GM23338 (cell line): Measurements from ENCODE around the gene FTO. TPM values are rescaled to one million over a fixed set of nuclear protein-coding genes. Genes with fewer than 3 reads are reported as not detected.

Experiments used
- ATAC-seq: fragments of 200-7000 bp; cut with Tn5 transposase; 3 replicates; pipeline ENCODE4 v1.9.1; 2020
- DNase-seq: peaks from one replicate; pipeline ENCODE4 v3.0.0-alpha.2; 2015; ENCODE audit warnings: low spot score
- H2AFZ ChIP-seq: fragments of 200-600 bp; sonication (generic); 2 replicates; pipeline ENCODE4 v1.8.0; 2016; ENCODE audit warnings: antibody characterized with exemption, mild to moderate bottlenecking, moderate library complexity
- H3F3A ChIP-seq: fragments of 200-600 bp; sonication (generic); replicated peaks from 2 replicates; pipeline ENCODE4 v1.8.0; 2017; ENCODE audit warnings: antibody characterized with exemption, mixed run types, low read depth
- H3K27ac ChIP-seq: fragments of 200-600 bp; sonication (generic); 2 replicates; pipeline ENCODE4 v1.6.1; 2016; ENCODE audit warnings: low read depth
- H3K27me3 ChIP-seq: fragments of 200-600 bp; sonication (generic); 2 replicates; pipeline ENCODE4 v1.8.0; 2016; ENCODE audit warnings: mild to moderate bottlenecking, mixed run types, moderate library complexity; ENCODE audit not compliant: insufficient read depth
- H3K36me3 ChIP-seq: fragments of 200-600 bp; sonication (generic); 2 replicates; pipeline ENCODE4 v1.8.0; 2016; ENCODE audit warnings: mild to moderate bottlenecking; ENCODE audit not compliant: insufficient read depth
- H3K4me1 ChIP-seq: fragments of 200-600 bp; sonication (generic); 2 replicates; pipeline ENCODE4 v1.8.0; 2016; ENCODE audit warnings: mild to moderate bottlenecking, moderate library complexity; ENCODE audit not compliant: insufficient read depth
- H3K4me2 ChIP-seq: fragments of 200-600 bp; sonication (generic); 2 replicates; pipeline ENCODE4 v1.7.1; 2017; ENCODE audit warnings: mixed run types
- H3K4me3 ChIP-seq: fragments of 200-600 bp; sonication (generic); 2 replicates; pipeline ENCODE4 v1.6.1; 2016; ENCODE audit warnings: mixed run types
- H3K79me2 ChIP-seq: fragments of 200-600 bp; sonication (generic); replicated peaks from 2 replicates; pipeline ENCODE4 v1.8.0; 2017; ENCODE audit warnings: mild to moderate bottlenecking; ENCODE audit not compliant: insufficient read depth
- H3K9me2 ChIP-seq: fragments of 200-600 bp; sonication (generic); 2 replicates; pipeline ENCODE4 v1.8.0; 2017; ENCODE audit not compliant: insufficient read depth
- H4K20me1 ChIP-seq: fragments of 200-600 bp; sonication (generic); replicated peaks from 2 replicates; pipeline ENCODE4 v1.8.0; 2017; ENCODE audit warnings: mild to moderate bottlenecking; ENCODE audit not compliant: insufficient read depth
- H3K27ac Mint-ChIP-seq: 2 replicates; pipeline ENCODE4 v1.8.0; 2020; ENCODE audit warnings: inconsistent platforms, mild to moderate bottlenecking, moderate library complexity, mixed read lengths
- H3K27me3 Mint-ChIP-seq: 3 replicates; pipeline ENCODE4 v1.8.0; 2022; ENCODE audit warnings: low read depth, mild to moderate bottlenecking, moderate library complexity, mixed read lengths, inconsistent platforms; ENCODE audit not compliant: insufficient read depth, poor library complexity
- H3K36me3 Mint-ChIP-seq: 3 replicates; pipeline ENCODE4 v1.8.0; 2021; ENCODE audit warnings: low read depth, mild to moderate bottlenecking, inconsistent platforms, moderate library complexity, mixed read lengths
- H3K4me1 Mint-ChIP-seq: 3 replicates; pipeline ENCODE4 v1.8.0; 2020; ENCODE audit warnings: mild to moderate bottlenecking, inconsistent platforms, mixed read lengths
- H3K4me3 Mint-ChIP-seq: 3 replicates; pipeline ENCODE4 v1.8.0; 2021; ENCODE audit warnings: moderate library complexity, mild to moderate bottlenecking, inconsistent platforms, mixed read lengths
- H3K9me3 Mint-ChIP-seq: 3 replicates; pipeline ENCODE4 v1.8.0; 2020; ENCODE audit warnings: moderate library complexity, mild to moderate bottlenecking, inconsistent platforms, mixed read lengths
- CREB1 ChIP-seq: fragments of 250-450 bp; sonication (Bioruptor Pico); IDR thresholded peaks from 2 replicates; pipeline ENCODE4 v1.5.0; 2020; ENCODE audit warnings: low read depth, mild to moderate bottlenecking, moderate library complexity
- CTCF ChIP-seq, 2 experiments: fragments of 200-600 bp in 1 of 2; sonication (generic) in 1 of 2; conservative IDR thresholded peaks; 2 replicates each; pipeline versions ENCODE4 v1.5.1 to v1.6.1; 2016 to 2017; ENCODE audit warnings: antibody characterized with exemption in 2 of 2, low read depth in 2 of 2, mild to moderate bottlenecking in 2 of 2, moderate library complexity in 1 of 2
- ETS1 ChIP-seq: IDR thresholded peaks from 2 replicates; pipeline ENCODE4 v1.6.1; 2016; ENCODE audit warnings: antibody characterized with exemption
- EZH2 ChIP-seq: fragments of 200-600 bp; sonication (generic); IDR thresholded peaks from one replicate; pipeline ENCODE4 v1.8.0; 2017; ENCODE audit warnings: antibody characterized with exemption, mild to moderate bottlenecking, low read depth; ENCODE audit not compliant: unreplicated experiment
- EZH2phosphoT487 ChIP-seq: fragments of 200-600 bp; sonication (generic); IDR thresholded peaks from one replicate; pipeline ENCODE4 v1.8.1; 2018; ENCODE audit warnings: antibody characterized with exemption; ENCODE audit not compliant: unreplicated experiment
- JUNB ChIP-seq: IDR thresholded peaks from one replicate; pipeline ENCODE4 v1.6.1; 2016; ENCODE audit warnings: antibody characterized with exemption; ENCODE audit not compliant: unreplicated experiment
- NANOG ChIP-seq: IDR thresholded peaks from 2 replicates; pipeline ENCODE4 v1.6.1; 2016; ENCODE audit warnings: antibody characterized with exemption, borderline replicate concordance
- POLR2AphosphoS5 ChIP-seq: IDR thresholded peaks from 2 replicates; pipeline ENCODE4 v1.6.1; 2016; ENCODE audit warnings: antibody characterized with exemption, low read depth
- STAT1 ChIP-seq: IDR thresholded peaks from one replicate; pipeline ENCODE4 v1.6.1; 2016; ENCODE audit warnings: antibody characterized with exemption; ENCODE audit not compliant: unreplicated experiment
- ZNF114 ChIP-seq: fragments of 250-450 bp; sonication (Bioruptor Pico); IDR thresholded peaks from 2 replicates; pipeline ENCODE4 v1.5.0; 2020; ENCODE audit warnings: mild to moderate bottlenecking, moderate library complexity
- ZNF331 ChIP-seq: fragments of 250-450 bp; sonication (Bioruptor Pico); IDR thresholded peaks from 2 replicates; pipeline ENCODE4 v1.5.0; 2020; ENCODE audit warnings: low read depth, mild to moderate bottlenecking, moderate library complexity
- polyA plus RNA-seq: library from polyadenylated mRNA; unstranded; fragments of >200 nt; fragmentation: Nextera tagmentation; extraction: Ambion mirVana; gene quantifications from 2 replicates; pipeline ENCODE4 v1.2.1, GENCODE V29; 2016
- total RNA-seq: library from RNA; depleted of rRNA; stranded (reverse); fragments of >200 nt; shearing (Covaris generic); gene quantifications from 2 replicates; pipeline ENCODE4 v1.2.3, GENCODE V29; 2014
- TF ChIP-seq, protein P1 (sequence below): IDR thresholded peaks from one replicate; pipeline ENCODE4 v1.6.1; 2018; ENCODE audit warnings: antibody characterized with exemption; ENCODE audit not compliant: unreplicated experiment
- TF ChIP-seq, protein P2 (sequence below): fragments of 250-450 bp; sonication (Bioruptor Pico); IDR thresholded peaks from 2 replicates; pipeline ENCODE4 v1.5.0; 2020; ENCODE audit warnings: mild to moderate bottlenecking, moderate library complexity

Gene FTO
- total and polyA plus RNA-seq, 2 experiments from 2014 or later: 17.7 to 69.6 TPM

DNA sequence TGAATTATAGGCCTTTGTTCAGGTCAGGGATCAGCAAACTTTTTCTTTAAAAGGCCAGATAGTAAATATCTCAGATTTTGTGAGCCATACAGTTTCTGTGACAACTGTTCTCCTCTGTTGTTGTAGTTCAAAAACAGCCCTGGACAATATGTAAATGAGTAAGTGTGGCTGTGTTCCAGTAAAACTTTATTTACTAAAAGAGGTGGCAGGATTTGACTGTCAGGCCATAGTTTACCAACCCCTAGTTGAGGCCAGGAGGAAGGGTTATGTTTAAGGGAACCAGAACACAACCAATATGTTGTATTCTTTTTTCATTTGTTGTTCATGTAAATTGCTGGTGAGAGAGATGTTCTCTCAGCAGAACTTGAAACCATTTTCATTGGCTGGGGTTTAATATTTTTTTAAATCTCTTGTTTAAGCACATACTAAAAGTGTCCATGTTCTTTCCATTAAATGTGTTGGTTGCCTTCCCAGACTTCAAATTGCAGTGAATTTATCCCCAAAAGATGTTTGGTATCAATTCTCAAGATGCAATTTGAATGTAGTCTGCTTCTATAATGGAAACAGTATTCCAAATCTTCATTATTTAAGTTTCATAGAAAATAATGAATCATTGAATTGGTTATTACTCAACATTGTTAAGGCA lies 260.3 kb downstream of the FTO start:
- Histone ChIP-seq H3K36me3 (no peaks in the 10 kb centered on the region), H3K4me1 (peaks cover 11% of the 10 kb centered on the region), H3F3A (no peaks in the 10 kb centered on the region), H3K9me2 (no peaks in the 10 kb centered on the region), H3K27ac (no peak overlapping the region), H3K27me3 (no peaks in the 10 kb centered on the region), H3K79me2 (no peaks in the 10 kb centered on the region), H4K20me1 (no peaks in the 10 kb centered on the region), H2AFZ (no peak overlapping the region), H3K4me2 (no peak overlapping the region), H3K4me3 (no peak overlapping the region)
- Mint-ChIP-seq H3K4me3 (no peak overlapping the region), H3K9me3 (no peaks in the 10 kb centered on the region), H3K27ac (no peak overlapping the region), H3K27me3 (peaks cover 2% of the 10 kb centered on the region), H3K4me1 (peaks cover 28% of the 10 kb centered on the region), H3K36me3 (no peaks in the 10 kb centered on the region; the same call in 2 of the 3 replicates)
- TF ChIP-seq ZNF114 (CRISPR knock-in tag): no peak
- no peak for TF ChIP-seq POLR2AphosphoS5
- TF ChIP-seq ETS1: no peak
- TF ChIP-seq CREB1 (CRISPR knock-in tag): no peak
- no peak for TF ChIP-seq ZNF331 (CRISPR knock-in tag)
- no peak for TF ChIP-seq CTCF (conservative IDR thresholded peaks at IDR 0.05; ENCODE audit: low read depth in 2 of 2)
- TF ChIP-seq JUNB: no peak
- no peak for TF ChIP-seq STAT1
- no peak for TF ChIP-seq EZH2phosphoT487
- TF ChIP-seq, protein P1, sequence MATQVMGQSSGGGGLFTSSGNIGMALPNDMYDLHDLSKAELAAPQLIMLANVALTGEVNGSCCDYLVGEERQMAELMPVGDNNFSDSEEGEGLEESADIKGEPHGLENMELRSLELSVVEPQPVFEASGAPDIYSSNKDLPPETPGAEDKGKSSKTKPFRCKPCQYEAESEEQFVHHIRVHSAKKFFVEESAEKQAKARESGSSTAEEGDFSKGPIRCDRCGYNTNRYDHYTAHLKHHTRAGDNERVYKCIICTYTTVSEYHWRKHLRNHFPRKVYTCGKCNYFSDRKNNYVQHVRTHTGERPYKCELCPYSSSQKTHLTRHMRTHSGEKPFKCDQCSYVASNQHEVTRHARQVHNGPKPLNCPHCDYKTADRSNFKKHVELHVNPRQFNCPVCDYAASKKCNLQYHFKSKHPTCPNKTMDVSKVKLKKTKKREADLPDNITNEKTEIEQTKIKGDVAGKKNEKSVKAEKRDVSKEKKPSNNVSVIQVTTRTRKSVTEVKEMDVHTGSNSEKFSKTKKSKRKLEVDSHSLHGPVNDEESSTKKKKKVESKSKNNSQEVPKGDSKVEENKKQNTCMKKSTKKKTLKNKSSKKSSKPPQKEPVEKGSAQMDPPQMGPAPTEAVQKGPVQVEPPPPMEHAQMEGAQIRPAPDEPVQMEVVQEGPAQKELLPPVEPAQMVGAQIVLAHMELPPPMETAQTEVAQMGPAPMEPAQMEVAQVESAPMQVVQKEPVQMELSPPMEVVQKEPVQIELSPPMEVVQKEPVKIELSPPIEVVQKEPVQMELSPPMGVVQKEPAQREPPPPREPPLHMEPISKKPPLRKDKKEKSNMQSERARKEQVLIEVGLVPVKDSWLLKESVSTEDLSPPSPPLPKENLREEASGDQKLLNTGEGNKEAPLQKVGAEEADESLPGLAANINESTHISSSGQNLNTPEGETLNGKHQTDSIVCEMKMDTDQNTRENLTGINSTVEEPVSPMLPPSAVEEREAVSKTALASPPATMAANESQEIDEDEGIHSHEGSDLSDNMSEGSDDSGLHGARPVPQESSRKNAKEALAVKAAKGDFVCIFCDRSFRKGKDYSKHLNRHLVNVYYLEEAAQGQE: no peak
- no peak for TF ChIP-seq NANOG
- TF ChIP-seq EZH2: no peak
- TF ChIP-seq, protein P2, sequence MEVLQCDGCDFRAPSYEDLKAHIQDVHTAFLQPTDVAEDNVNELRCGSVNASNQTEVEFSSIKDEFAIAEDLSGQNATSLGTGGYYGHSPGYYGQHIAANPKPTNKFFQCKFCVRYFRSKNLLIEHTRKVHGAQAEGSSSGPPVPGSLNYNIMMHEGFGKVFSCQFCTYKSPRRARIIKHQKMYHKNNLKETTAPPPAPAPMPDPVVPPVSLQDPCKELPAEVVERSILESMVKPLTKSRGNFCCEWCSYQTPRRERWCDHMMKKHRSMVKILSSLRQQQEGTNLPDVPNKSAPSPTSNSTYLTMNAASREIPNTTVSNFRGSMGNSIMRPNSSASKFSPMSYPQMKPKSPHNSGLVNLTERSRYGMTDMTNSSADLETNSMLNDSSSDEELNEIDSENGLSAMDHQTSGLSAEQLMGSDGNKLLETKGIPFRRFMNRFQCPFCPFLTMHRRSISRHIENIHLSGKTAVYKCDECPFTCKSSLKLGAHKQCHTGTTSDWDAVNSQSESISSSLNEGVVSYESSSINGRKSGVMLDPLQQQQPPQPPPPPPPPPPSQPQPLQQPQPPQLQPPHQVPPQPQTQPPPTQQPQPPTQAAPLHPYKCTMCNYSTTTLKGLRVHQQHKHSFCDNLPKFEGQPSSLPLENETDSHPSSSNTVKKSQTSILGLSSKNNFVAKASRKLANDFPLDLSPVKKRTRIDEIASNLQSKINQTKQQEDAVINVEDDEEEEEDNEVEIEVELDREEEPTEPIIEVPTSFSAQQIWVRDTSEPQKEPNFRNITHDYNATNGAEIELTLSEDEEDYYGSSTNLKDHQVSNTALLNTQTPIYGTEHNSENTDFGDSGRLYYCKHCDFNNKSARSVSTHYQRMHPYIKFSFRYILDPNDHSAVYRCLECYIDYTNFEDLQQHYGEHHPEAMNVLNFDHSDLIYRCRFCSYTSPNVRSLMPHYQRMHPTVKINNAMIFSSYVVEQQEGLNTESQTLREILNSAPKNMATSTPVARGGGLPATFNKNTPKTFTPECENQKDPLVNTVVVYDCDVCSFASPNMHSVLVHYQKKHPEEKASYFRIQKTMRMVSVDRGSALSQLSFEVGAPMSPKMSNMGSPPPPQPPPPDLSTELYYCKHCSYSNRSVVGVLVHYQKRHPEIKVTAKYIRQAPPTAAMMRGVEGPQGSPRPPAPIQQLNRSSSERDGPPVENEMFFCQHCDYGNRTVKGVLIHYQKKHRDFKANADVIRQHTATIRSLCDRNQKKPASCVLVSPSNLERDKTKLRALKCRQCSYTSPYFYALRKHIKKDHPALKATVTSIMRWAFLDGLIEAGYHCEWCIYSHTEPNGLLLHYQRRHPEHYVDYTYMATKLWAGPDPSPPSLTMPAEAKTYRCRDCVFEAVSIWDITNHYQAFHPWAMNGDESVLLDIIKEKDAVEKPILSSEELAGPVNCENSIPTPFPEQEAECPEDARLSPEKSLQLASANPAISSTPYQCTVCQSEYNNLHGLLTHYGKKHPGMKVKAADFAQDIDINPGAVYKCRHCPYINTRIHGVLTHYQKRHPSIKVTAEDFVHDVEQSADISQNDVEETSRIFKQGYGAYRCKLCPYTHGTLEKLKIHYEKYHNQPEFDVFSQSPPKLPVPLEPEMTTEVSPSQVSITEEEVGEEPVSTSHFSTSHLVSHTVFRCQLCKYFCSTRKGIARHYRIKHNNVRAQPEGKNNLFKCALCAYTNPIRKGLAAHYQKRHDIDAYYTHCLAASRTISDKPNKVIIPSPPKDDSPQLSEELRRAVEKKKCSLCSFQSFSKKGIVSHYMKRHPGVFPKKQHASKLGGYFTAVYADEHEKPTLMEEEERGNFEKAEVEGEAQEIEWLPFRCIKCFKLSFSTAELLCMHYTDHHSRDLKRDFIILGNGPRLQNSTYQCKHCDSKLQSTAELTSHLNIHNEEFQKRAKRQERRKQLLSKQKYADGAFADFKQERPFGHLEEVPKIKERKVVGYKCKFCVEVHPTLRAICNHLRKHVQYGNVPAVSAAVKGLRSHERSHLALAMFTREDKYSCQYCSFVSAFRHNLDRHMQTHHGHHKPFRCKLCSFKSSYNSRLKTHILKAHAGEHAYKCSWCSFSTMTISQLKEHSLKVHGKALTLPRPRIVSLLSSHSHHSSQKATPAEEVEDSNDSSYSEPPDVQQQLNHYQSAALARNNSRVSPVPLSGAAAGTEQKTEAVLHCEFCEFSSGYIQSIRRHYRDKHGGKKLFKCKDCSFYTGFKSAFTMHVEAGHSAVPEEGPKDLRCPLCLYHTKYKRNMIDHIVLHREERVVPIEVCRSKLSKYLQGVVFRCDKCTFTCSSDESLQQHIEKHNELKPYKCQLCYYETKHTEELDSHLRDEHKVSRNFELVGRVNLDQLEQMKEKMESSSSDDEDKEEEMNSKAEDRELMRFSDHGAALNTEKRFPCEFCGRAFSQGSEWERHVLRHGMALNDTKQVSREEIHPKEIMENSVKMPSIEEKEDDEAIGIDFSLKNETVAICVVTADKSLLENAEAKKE: no peak
- DNase-seq (no peak), ATAC-seq (no peak)
